HG02884 (cell line): ENCODE measurements around the gene MEGF6.

ENCODE experiments used
- ATAC-seq: cut with Tn5 transposase; IDR thresholded peaks from one replicate; pipeline ENCODE4 v1.9.1; 2021; ENCODE audit warnings: mild to moderate bottlenecking, moderate library complexity; ENCODE audit not compliant: unreplicated experiment

The MEGF6 gene

DNA sequence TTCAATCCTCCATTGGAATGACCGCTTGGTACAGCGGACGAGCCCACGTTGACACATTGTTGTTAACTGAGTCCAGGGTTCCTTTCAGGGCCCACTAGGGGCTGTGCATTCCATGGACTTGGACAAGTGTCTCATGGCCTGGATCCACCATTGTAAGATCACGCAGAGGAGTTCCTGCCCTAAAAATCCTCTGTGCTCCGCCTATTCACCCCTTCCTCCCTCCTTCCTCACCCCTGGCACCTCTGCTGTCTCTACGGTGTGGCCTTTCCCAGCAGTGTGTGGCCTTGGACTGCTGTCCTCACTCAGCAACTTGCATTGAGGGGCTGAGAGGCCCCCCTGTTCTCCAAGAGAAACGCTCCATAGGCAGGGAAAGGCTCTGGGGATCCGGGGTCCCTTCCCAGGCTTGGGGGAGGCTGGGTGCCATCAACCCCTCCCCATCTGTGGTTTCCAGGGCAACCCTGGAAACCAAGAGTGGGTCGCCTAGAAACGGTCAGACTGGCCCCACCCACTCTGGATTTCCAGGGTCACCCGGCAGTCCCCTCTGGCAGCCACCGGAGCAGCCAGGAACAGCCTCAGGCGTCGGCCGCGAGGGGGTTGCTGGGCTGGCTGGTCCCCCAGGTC is 50.9 kb downstream of the MEGF6 start:
- ATAC-seq: no peak

DNA sequence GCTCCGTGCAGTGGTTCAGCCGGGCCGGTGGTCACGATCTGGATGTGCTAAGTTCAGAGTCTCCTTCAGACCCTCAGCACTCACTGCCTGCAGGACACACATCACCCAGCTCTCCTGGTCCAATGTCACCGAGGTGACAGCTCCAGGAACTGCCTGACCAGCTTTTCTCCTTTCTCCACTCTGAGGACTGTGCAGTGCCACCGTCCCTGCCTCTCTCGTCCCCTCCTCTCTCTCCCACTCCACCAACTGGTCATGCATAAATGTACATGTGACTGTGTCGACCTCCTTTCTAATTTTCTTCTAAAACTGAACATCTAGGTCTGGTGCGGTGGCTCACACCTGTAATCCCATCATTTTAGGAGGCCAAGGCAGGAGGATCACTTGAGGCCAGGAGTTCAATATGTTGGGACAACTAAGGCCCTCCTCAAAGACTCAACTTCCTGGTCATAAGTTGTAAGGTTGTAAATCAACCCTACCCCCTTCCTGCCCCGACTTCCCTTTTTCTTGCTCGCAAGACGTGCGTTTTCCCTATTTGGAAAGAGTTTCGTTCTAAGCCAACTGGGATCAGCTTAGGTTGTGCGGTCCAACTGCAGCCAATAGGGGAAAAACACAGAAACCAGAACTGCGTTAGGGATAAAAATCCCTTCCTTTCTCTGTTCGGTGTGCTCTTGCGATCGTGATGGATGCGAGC is 53.1 kb downstream of the MEGF6 start:
- ATAC-seq: no peak

DNA sequence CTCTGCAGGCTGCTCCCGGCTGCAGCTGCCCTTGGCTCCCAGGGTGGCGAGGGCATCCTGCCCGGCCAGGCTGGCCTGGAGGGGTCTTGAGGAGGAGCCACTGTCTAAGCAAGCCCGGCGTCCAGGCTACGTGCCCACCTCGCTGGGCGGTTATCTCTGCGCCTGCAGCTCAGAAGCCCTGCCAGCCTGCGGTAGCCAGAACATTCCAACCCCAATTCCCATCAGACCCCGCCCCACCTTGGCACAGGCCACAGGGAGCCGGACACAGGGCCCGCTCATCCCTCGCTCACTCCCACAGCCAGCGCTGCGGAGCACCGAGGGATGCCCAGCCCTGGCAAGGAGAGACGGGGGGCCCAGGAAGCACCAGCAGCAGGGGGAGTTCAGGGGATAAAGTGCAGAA is 53.9 kb downstream of the MEGF6 start:
- ATAC-seq: no peak

DNA sequence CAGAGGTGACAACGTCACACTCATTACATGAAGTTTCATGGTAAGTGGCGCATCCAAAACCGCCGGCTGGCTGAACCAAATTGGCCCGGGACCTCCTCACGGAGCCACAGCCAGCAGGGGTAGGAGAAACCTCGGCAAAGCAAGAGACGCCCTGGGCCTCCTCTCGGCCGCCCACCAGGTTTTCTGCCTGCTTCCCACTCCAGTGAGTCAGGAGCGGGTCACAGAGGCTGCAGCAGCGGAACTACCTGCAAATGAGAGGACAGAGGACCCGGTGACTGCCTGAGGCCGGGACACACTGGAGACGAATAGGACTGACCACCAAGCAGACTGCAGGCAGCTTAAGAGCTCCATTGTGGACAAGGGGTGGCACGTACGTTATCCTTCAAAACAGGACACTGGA is 55.0 kb downstream of the MEGF6 start:
- ATAC-seq: no peak

DNA sequence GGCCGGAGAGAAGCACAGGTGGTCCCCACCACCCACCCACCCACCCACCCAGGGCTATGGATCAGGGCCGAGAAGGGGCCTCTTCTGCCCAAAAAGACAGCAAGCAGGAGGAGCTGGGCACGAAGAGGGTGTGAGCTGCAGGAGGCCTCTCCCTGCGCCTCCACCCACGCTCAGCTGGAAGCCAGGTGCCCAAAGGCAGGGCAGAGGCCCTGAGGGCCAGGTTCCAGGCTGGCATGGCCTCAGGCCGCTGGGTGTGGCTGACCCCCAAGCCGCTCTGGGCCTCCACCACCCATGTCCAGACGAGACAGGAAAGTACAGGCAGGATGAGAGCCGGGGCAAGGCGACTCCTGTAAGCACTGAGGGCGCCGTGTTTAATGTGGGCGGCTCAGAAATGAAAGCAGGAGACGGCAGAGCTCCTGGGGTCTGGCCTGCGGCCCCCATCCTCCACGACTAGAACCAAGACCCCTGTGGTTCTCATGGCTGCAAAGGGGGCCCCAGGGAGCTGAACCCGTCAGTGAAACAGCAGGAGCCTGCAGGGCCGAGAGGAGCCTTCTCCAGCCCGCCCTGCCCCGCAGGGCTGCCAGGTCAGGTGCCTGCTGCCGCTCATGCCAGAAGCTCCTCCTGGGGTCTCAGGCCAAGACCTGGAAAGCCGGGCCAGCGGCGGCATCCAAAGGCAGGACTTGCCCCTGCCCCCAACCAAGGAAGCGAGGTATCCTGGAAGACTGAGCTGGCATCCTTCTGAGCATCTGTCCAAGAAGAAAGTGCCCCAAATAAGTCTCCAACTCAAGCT is 56.0 kb downstream of the MEGF6 start:
- ATAC-seq: no peak

DNA sequence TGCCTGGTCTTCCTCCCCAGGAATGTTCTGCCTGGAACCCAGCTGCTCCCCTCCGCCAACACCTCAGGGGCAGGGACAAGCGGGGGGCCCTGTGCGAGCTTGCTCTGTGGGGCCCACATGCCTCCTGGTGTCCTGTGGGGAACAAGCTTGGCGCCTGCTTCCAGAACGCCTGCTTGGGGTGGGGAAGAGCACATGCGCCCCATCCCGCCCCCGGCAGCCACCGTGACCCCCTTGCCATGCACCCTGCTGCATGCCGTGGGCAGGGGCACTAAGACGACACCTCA is 57.4 kb downstream of the MEGF6 start:
- no peak for ATAC-seq

DNA sequence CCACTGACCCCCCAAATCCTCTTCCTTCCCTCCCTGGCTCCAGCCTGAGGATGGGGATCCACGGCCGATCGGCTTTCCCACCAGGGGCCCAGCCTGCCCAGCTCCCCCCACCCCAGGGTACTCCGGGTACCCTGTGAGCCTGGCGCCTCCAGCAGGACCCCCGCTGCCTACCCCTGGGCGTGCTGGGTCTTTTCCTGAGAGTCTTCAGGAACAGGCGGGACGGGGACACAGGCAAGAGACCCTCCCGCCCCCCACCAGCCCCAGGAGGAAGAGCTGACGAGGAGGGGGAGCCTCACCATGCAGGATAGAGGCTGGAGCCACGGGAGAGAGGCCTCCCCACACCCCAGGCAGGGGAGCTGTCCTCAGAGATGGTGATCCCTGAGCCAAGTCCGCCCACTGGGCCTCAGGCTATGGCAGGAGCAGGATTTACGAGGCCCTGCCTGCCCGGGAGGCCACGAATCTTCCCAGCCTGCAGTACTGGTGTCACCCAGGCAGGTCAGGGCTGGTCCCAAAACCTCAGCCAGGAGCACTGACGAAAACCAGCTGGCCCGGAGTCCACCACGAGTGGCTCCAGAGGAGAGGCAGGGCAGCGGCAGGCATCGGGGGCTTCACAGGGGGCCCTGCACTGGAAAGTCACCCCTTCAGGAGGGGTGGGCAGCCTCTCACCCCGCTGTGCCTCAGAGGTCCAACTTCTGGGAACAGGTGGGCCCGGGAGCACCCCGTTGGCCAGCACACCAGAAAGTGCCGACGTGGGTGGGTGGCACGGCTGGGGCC is 58.0 kb downstream of the MEGF6 start:
- no peak for ATAC-seq

DNA sequence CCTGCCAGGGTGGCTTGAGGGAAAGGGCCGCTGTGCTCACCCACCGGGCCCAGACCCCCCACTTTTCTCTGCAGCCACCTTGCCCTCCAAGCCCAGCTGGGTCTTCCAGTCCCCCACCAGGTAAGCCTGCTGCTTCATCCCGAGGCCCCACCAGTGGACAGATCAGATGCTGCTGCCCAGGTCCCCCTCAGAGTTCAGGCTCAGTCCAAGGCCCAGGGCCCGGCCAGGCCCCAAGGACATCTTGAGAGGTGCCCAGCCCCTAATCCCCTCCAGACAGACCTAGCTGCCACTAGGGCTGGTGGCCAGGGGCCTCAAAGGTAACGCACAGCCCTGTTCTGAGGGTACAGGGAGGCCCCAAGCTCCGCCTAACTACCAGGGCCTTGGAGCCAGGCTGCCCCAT is 58.6 kb downstream of the MEGF6 start:
- ATAC-seq: no peak

DNA sequence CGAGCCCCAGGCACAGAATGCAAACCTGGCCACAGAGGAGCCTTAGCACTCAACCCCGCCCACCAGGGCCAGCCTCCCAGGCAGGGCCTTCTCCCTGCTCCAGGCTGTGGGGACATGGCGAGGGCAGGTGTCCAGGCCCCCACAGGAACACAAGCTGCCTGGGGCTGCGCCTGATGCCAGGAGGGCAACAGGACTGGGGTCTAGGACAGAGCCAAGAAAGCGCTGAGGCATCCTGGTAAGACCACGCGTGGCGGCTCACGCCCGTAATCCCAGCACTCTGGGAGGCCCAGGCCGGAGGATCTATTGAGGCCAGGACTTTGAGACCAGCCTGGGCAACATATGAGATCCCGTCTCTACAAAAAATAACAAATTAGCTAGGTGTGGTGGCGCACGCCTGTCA is 59.1 kb downstream of the MEGF6 start:
- ATAC-seq: no peak

DNA sequence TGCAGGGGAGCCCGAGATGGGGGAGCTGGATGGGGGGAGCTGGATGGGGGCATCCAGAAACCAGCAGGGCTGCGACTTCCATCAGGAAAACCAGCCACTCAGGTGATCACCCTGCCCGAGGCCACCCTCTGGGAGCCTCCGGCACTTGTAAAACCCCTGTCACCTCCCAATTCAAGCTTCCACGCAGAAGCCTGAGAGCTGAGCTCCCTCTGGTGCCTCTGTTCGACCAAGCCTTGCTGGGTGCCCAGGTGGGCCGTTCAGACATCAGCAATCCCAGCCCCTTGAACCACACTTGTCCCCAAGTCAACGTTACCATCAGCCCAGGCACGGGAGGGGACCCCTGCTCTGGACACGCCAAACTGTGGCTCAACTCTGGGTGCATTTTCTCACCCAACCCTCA is 59.6 kb downstream of the MEGF6 start:
- ATAC-seq: no peak

DNA sequence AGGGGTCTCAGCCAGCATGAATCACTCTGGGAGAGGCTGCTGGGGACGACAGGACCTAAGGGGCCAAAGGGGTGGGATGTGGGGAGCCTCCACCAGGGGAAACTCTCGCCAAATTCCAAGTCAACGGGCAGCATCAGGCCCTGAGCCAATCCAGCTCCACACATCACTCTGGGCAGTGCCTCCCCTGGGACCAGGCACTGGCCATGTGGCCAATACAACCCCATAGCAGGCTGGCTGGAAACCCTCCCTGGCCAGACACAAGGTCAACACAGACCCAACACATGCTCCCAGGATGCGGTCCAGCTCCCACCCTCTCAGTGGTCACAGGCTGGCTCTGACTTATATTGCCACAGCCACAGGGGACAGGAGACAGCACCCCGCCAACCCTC is 60.0 kb downstream of the MEGF6 start:
- no peak for ATAC-seq

DNA sequence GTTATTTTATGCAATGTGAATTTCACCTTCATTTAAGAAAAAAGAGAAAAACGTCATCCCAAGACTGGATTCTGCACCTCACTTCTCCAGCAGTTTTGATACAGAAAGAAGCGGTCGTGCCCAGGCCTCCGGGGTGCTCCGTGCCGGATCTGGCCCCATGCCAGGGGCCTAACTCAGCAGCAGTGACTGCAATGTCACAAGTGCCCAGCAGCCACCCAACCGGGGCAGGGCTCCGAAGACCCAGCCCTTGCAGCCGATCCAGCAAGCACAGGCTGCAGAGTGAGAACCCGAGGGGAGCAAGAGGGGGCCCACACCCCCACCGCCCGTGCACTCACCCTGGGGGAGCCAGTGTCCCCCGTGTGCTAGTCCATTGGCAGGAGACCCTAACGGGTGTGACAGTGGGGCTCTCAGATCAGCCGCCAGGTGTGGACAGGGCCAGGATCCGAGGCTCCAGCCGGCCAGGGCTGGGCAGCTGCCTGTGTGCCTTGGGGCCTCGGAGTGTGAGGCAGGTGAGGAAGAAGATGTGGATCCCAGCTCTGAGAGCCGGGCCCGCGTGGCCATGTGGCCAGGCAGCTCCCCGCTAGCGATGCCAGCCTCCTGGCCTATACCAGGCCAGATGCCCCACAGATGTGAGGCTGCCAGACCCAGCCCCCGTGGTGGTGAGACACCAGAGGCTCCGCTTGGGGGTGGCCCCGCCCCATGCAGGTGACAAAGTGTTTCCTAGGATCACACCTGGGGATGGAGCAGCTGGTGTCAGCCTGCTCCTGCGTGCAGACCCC is 60.6 kb downstream of the MEGF6 start:
- no peak for ATAC-seq

DNA sequence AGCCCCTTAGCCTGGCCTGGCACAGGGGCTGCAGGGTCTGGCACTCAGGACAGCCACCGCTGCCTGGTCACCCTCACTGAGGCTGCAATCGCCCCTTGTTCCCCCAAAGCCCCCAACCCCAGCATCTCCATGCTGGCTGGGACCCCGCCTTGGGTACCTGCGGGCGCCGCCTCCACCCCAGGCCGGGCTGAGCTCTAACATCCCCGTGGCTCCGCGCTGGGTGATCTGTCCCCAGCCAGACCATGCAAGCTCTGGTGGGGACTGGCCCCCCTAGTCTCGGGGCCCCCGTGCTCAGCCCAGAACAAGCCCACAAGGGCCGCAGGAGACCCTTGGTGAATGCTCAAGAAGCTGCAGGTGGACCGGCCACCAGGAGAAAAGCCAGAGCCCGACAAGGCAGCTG is 62.4 kb downstream of the MEGF6 start:
- ATAC-seq: no peak

DNA sequence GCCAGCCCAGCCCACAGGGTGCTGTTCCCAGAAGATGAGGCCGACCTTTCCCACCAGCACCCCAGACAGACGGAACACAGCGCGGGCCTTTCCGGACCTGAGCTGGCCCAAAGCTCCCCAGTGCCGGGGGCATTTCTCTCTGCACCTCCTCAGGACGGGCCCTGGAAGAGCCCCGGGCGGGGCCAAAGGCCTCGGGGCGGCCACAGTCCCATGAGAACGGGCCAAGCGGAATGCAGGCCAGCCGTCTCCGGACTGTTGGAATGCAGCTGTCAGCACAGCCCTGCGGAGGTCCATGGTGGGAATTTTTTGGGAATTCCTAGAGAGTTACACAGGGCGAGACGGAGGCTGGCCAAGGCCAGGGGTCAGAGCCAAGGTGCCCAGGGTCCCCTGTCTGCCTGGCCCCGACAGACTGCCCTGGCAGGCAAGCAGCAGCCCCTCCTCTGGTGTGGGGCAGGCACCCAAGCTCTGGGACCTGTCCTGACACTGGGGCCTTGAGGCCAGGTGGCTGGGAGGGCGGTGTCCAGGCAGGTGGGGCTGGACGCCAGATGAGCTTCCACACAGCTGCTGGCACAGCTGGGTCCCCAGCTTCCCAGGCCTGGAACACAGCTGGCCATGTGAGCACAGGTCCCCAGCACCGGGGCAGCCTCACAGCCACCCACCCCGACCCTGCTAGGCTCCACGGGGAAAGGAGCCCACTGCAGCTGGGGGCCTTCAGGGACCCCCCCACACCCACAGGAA is 63.0 kb downstream of the MEGF6 start:
- ATAC-seq: no peak

DNA sequence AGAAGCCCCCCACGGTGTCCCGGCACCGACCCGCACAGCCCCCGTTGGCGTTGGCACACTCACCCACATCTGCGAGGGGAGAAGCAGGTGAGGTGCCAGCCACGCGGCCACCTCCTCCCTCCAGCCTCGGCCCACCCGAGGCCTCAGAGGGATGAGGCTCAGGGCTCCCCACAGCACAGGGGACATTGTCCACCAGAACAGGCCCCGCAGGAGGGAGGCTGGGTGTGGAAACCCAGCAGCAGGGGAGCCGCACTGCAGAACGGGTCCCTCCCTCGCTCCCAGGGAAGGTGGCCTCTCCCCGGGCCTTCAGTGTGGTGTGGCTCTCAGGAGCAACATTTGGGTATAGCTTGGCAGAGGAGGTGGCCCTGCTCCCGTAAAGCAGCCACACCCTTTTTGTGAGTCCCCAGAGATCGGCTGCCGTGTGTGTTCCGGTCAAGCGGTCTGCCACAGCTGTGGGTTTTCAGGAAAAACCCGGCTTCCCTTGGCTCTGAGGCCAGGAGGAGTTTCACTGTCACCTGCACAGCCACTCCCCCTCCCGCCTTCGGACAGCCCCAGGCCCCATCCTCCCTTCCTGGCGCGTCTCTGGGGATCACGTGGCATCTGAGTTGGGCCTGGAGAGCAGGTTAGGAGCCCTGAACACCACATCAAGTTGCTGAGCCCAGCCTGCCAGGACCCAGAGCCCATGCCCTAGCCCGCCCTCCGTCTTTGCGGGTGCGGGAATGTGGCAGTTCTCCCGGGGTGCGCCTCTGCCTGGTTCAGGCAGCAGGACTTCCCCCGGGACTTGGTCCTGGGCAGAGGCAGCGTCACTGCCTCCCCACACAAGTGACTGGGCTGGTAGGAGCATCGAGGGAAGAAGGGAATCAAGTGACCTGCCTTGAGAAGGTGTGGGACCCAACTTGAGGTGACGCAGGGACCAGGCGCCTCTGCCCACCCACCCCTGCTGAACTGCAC is 64.0 kb downstream of the MEGF6 start:
- ATAC-seq: no peak

DNA sequence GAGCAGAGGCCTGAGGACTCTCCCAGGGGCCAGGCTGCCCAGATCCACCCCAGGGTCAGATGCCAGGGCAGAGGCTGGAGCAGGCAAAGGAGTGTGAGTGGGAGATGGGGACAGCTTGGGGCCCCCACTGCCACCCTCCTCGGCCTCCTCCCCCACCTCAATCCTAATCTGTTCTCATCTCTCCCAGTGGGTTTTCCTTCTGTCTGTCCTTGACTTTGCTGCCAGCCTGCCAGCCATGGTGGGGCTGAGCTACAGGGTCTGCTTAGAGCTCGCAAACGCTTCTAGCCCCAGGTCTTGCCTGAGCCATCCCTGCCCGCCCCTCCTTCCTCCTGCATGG is 65.3 kb downstream of the MEGF6 start:
- ATAC-seq: no peak

DNA sequence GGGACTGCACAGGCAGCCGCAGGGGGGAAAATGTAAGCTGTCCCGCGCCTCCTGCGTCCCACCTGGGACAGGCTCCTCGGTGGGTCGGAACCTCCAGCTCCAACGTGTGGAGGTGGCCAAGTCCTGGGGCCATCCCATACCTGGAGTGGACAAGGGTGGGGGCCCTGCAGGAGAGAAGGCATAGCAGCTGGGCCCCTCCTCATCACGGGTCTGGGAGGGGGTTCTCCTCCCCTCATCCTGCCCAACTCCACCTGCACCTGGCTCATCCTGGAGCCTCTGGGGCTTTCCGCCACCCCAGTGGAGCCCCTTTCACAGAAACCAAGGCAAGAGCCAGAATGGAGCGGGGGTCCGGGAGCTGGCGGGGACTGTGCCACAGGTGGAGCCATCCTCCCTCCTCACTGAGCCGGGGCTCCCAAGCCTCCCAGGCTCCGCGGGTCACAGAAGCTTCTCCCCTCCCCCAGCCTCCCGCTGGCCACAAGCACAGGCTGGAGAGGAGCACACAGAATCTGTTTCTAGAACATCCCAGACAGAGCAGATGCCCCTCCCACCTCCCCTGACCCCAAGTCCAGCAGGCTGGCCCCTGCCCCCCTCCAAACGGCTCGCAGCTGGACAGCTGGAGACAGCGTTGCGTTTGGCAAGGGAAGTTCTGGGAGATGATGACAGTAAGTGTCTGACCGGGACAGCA is 65.8 kb downstream of the MEGF6 start:
- no peak for ATAC-seq

DNA sequence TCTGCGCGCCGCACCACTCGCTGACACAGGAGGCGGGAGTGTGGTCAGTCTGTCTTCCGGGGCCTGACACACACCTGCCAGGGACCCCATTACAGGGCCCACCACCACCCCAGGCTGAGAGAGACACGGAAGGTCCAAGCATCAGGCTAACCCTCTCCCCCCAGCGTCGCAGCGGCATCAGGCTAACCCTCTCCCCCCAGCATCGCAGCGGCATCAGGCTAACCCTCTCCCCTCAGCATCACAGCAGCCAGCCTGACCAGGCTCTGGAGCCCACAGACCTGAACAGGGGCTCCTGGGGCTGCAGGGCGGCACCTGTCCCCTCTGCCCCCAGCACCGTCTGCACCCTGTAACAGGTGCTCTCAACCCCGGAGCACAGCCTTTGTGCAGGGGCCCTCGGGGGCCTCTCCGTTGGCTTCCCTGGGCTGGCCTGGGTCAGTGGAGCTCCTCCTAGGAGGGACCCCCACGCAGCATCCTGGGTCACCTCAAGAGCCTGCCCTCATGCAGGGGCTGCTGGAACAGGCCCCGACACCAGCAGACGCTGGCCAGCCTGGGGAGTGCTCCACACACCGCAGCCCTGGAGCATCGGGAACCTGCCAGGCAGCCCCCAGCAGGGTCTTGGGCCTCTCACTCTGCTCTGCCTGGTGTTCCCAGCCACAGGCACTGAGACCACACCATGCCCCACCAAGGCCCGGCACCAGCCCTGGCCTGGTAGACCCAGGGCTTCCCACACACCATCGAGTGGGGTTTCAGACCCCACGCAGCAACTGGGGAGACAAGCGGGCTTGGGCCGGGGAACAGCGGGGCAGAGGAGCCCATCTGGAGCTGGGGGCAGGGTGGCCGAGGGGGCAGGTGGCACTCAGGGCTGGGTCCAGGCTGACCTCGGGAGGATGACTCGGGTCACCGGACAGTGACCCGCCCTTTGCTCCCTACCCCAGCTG is 67.0 kb downstream of the MEGF6 start:
- ATAC-seq: no peak
